HCT116 (cell line): ENCODE data around the gene PEX26. TPM values are rescaled to one million over a fixed set of nuclear protein-coding genes. Genes with fewer than 3 reads are reported as not detected.

Experiments used
- ATAC-seq: fragments of 200-7000 bp; cut with Tn5 transposase; 2 replicates; pipeline ENCODE4 v1.9.1; 2020; ENCODE audit warnings: mild to moderate bottlenecking, moderate library complexity
- BruUV-seq: library from RNA; stranded (reverse); fragments of 400-500 nt; replicated peaks from 2 replicates; lab custom pipeline; 2021; lab: Mats Ljungman, UMichigan
- CTCF ChIA-PET: fragments of 300-600 bp; sonication (Branson Sonifier 250); formaldehyde crosslinking; loops from one replicate; lab custom pipeline; 2021; ENCODE audit warnings: antibody characterized with exemption; lab: Charles Lee
- POLR2A ChIA-PET: fragments of 300-600, 350-600 bp; sonication (Branson Sonifier 250); formaldehyde crosslinking; loops from one replicate; lab custom pipeline; 2021; ENCODE audit warnings: antibody characterized with exemption; lab: Charles Lee
- RAD21 ChIA-PET, 2 experiments: fragments of 300-600 bp; sonication (Branson Sonifier 250); formaldehyde crosslinking; loops; one replicate each; lab custom pipeline; 2023; ENCODE audit warnings: low total read pairs in 2 of 2; ENCODE audit not compliant: uncharacterized antibody in 2 of 2, unreplicated experiment in 2 of 2, low non-redundant PET in 1 of 2; lab: Charles Lee
- DNase-seq: peaks from one replicate; pipeline ENCODE4 v3.0.0-alpha.2; 2010; ENCODE audit warnings: low read depth, low spot score
- H2AFZ ChIP-seq: fragments of 200-600 bp; shearing (Covaris generic), sonication (generic); 2 replicates; pipeline ENCODE4 v1.6.1; 2017; ENCODE audit warnings: low read depth, mixed run types, mixed read lengths, antibody characterized with exemption, low read length; ENCODE audit not compliant: poor library complexity, severe bottlenecking
- H3K27ac ChIP-seq: 2 replicates; pipeline ENCODE4 v1.5.1; 2012; ENCODE audit warnings: low read depth, low read length
- H3K27me3 ChIP-seq: fragments of 200-600 bp; sonication (generic); 2 replicates; pipeline ENCODE4 v1.6.1; 2016; ENCODE audit warnings: mixed run types, low read length, mixed read lengths; ENCODE audit not compliant: insufficient read depth
- H3K36me3 ChIP-seq, 2 experiments: fragments of 200-500 bp in 1 of 2; fragments of 200-600 bp in 1 of 2; sonication (Bioruptor generic) in 1 of 2; sonication (generic) in 1 of 2; 2 replicates each; pipeline versions ENCODE4 v1.5.1 to v1.6.1; 2014 to 2016; ENCODE audit warnings: low read length in 2 of 2, inconsistent platforms in 1 of 2, mixed read lengths in 1 of 2, mixed run types in 1 of 2; ENCODE audit not compliant: insufficient read depth in 2 of 2, control insufficient read depth in 1 of 2
- H3K4me1 ChIP-seq, 2 experiments: fragments of 200-600 bp in 1 of 2; sonication (generic) in 1 of 2; 2 replicates each; pipeline versions ENCODE4 v1.5.1 to v1.6.1; 2012 to 2017; ENCODE audit warnings: low read length in 2 of 2, inconsistent platforms in 1 of 2, mild to moderate bottlenecking in 1 of 2, mixed read lengths in 1 of 2, mixed run types in 1 of 2, moderate library complexity in 1 of 2; ENCODE audit not compliant: insufficient read depth in 2 of 2, control insufficient read depth in 1 of 2
- H3K4me2 ChIP-seq: fragments of 200-600 bp; sonication (generic); 2 replicates; pipeline ENCODE4 v1.6.1; 2017; ENCODE audit warnings: mixed run types, low read length, mixed read lengths
- H3K4me3 ChIP-seq, 2 experiments: fragments of 200-600 bp in 1 of 2; sonication (generic) in 1 of 2; replicated peaks in 1 of 2; 2 replicates each; pipeline ENCODE4 v1.5.1; 2011 to 2016; ENCODE audit warnings: low read length in 2 of 2, control low read depth in 1 of 2, low read depth in 1 of 2, mild to moderate bottlenecking in 1 of 2, mixed read lengths in 1 of 2, mixed run types in 1 of 2
- H3K79me2 ChIP-seq: fragments of 200-600 bp; sonication (generic); 2 replicates; pipeline ENCODE4 v1.6.1; 2017; ENCODE audit warnings: mild to moderate bottlenecking, mixed run types, low read length, moderate library complexity, mixed read lengths; ENCODE audit not compliant: insufficient read depth
- H3K9ac ChIP-seq: fragments of 200-600 bp; sonication (generic); 2 replicates; pipeline ENCODE4 v1.6.1; 2016; ENCODE audit warnings: low read length, mixed read lengths
- H3K9me2 ChIP-seq: fragments of 200-600 bp; sonication (generic), shearing (Covaris generic); 2 replicates; pipeline ENCODE4 v1.6.1; 2017; ENCODE audit warnings: mixed run types, mild to moderate bottlenecking, moderate library complexity; ENCODE audit not compliant: insufficient read depth
- H3K9me3 ChIP-seq, 2 experiments: fragments of 200-500 bp in 1 of 2; fragments of 200-600 bp in 1 of 2; sonication (Bioruptor generic) in 1 of 2; sonication (generic) in 1 of 2; 2 replicates each; pipeline ENCODE4 v1.6.1; 2014 to 2017; ENCODE audit warnings: low read length in 2 of 2, mixed read lengths in 2 of 2, inconsistent platforms in 1 of 2, low read depth in 1 of 2, mild to moderate bottlenecking in 1 of 2, mixed run types in 1 of 2, moderate library complexity in 1 of 2; ENCODE audit not compliant: control insufficient read depth in 1 of 2, insufficient read depth in 1 of 2
- H4K20me1 ChIP-seq: fragments of 200-600 bp; sonication (generic), shearing (Covaris generic); 2 replicates; pipeline ENCODE4 v1.6.1; 2017; ENCODE audit warnings: mixed run types, mild to moderate bottlenecking, moderate library complexity; ENCODE audit not compliant: insufficient read depth
- CEBPB ChIP-seq: IDR thresholded peaks from 2 replicates; pipeline ENCODE4 v1.6.1; 2012; ENCODE audit warnings: low read depth
- ELF1 ChIP-seq: IDR thresholded peaks from 2 replicates; pipeline ENCODE4 v1.6.1; 2012; ENCODE audit warnings: low read depth, borderline replicate concordance
- EZH2 ChIP-seq: fragments of 200-600 bp; sonication (generic); IDR thresholded peaks from 2 replicates; pipeline ENCODE4 v1.6.1; 2017; ENCODE audit warnings: antibody characterized with exemption, mixed run types
- JUND ChIP-seq: IDR thresholded peaks from 2 replicates; pipeline ENCODE4 v1.6.1; 2012
- POLR2A ChIP-seq: IDR thresholded peaks from 2 replicates; pipeline ENCODE4 v1.7.0; 2011; ENCODE audit warnings: borderline replicate concordance; ENCODE audit not compliant: insufficient read depth, insufficient read length; ENCODE audit errors: extremely low read depth
- POLR2AphosphoS5 ChIP-seq: IDR thresholded peaks from 2 replicates; pipeline ENCODE4 v1.6.1; 2011; ENCODE audit warnings: mild to moderate bottlenecking, low read depth, low read length, moderate library complexity
- SP1 ChIP-seq: IDR thresholded peaks from 2 replicates; pipeline ENCODE4 v1.6.1; 2012; ENCODE audit warnings: low read depth
- TCF7L2 ChIP-seq: IDR thresholded peaks from 2 replicates; pipeline ENCODE4 v1.7.0; 2011; ENCODE audit warnings: borderline replicate concordance, inconsistent platforms; ENCODE audit not compliant: insufficient read depth, insufficient read length; ENCODE audit errors: extremely low read depth
- ZFX ChIP-seq: fragments of 450-650 bp; IDR thresholded peaks from 2 replicates; pipeline ENCODE4 v1.6.1; 2017
- intact Hi-C: fragments of 100-400 bp; cut with micrococcal nuclease; formaldehyde crosslinking; loops from 2 replicates; pipeline ENCODE4 v1.10.0; 2022
- total RNA-seq: library from RNA; stranded (reverse); gene quantifications from one replicate; pipeline ENCODE4 v1.2.1, GENCODE V29; 2021; ENCODE audit not compliant: unreplicated experiment
- TF ChIP-seq, protein P1 (sequence below): IDR thresholded peaks from 2 replicates; pipeline ENCODE4 v1.6.1; 2012

PEX26 gene
- total RNA-seq, 1 experiment from 2014 or later: 26.4 TPM

DNA sequence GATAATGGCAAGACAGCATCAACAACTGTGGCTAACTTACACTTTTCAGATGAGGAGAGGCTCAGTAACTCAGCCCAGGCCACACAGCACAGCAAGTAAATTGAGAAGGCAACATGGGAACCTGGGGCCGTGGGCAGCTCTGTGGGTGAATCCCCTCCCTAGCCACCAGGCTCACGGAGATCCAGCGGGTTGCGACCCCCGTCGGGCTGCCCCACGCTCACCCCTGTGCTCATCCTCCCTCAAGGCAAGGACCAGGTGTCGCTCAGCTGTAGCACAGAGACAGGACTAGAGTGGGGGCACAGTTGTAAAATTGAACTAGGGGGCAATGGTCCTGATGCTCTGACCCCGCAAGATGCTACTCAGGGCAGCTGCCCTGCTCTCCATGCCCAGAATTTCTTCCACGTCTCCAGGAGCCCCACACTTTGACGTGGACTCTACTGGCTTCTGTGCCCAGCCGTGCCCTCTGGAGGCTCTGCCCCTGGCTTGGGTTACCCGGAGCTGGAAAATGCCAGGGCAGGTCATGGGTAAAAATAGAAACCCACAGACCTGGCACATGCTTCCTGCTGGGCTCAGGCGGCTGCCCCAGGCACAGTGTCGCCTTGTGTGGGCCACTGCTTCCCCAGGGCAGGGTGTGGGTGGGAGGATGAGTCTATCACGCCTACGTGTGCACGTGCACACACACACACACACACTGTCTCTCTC, 41.8 kb downstream of the PEX26 start:
- H3K36me3 ChIP-seq: no peaks in the 10 kb centered on the region
- no peak overlapping the region for H3K4me3 ChIP-seq
- ChIA-PET CTCF (no interaction called here), RAD21 (no interaction called here), POLR2A (no interaction called here)
- no peaks in the 10 kb centered on the region for H3K9me3 ChIP-seq
- no peak overlapping the region for H3K4me2 ChIP-seq
- no peak overlapping the region for H3K9ac ChIP-seq
- DNase-seq: no peak
- no peaks in the 10 kb centered on the region for H3K79me2 ChIP-seq
- no peak overlapping the region for H2AFZ ChIP-seq
- no peak for ATAC-seq
- BruUV-seq: no TSS peak
- H3K9me2 ChIP-seq: no peaks in the 10 kb centered on the region
- H3K4me1 ChIP-seq: no peaks in the 10 kb centered on the region
- intact Hi-C loops: no loop called here
- no peaks in the 10 kb centered on the region for H3K27me3 ChIP-seq
- H4K20me1 ChIP-seq: no peaks in the 10 kb centered on the region
- H3K27ac ChIP-seq: no peak overlapping the region
- TF ChIP-seq ZFX (no peak), POLR2A (no peak), POLR2AphosphoS5 (no peak)

- POLR2A ChIA-PET: no interaction called here
- Histone ChIP-seq H3K9me2 (no peaks in the 10 kb centered on the region), H3K27ac (no peak overlapping the region), H3K36me3 (no peaks in the 10 kb centered on the region), H3K9me3 (no peaks in the 10 kb centered on the region), H3K27me3 (no peaks in the 10 kb centered on the region), H2AFZ (no peak overlapping the region), H4K20me1 (no peaks in the 10 kb centered on the region), H3K4me3 (no peak overlapping the region), H3K4me2 (no peak overlapping the region), H3K79me2 (no peaks in the 10 kb centered on the region), H3K9ac (no peak overlapping the region), H3K4me1 (no peaks in the 10 kb centered on the region)
- CTCF ChIA-PET: no interaction called here
- intact Hi-C loops: no loop called here
- ATAC-seq (no peak), DNase-seq (no peak)
- no peak for TF ChIP-seq EZH2
- TF ChIP-seq SP1: no peak
- no peak for TF ChIP-seq JUND
- TF ChIP-seq, protein P1, sequence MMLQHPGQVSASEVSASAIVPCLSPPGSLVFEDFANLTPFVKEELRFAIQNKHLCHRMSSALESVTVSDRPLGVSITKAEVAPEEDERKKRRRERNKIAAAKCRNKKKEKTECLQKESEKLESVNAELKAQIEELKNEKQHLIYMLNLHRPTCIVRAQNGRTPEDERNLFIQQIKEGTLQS: no peak
- no peak for TF ChIP-seq ELF1
- no peak for TF ChIP-seq ZFX
- no peak for TF ChIP-seq CEBPB
- no peak for TF ChIP-seq TCF7L2
- BruUV-seq: no TSS peak
- RAD21 ChIA-PET: no interaction called here
Observed at GRCh38 chr22:18120857-18121256, 43.1 kb downstream of the PEX26 start.
